ENCODE measurements around the gene STUB1.

GRCh38 chr16:662597-662996, 17.6 kb upstream of the STUB1 start:
- TF ChIP-seq CTCF (IDR thresholded peaks at IDR 0.05; ENCODE audit: low read depth, low read length) (no peak), POLR2A (IDR thresholded peaks at IDR 0.05; ENCODE audit: extremely low read depth, insufficient read length) (no peak)

Data from NB4 (cell line).